H9 (cell line): ENCODE measurements around the gene GPHN. TPM values are rescaled to one million over a fixed set of nuclear protein-coding genes. Genes with fewer than 3 reads are reported as not detected.
"Not testable (repeated sequence)": the region's sequence is repeated elsewhere in the genome, so short reads cannot be mapped to it uniquely, and the experiment has no call there.

Experiments used
- DNase-seq: peaks from one replicate; pipeline ENCODE4 v3.0.0-alpha.2; 2017
- H2AFZ ChIP-seq: one replicate; pipeline ENCODE4 v1.6.1; 2013; ENCODE audit warnings: mild to moderate bottlenecking, low read length, control low read depth, moderate library complexity
- H2AK5ac ChIP-seq: 2 replicates; pipeline ENCODE4 v1.6.1; 2013; ENCODE audit warnings: low read length, control low read depth, mixed read lengths; ENCODE audit not compliant: insufficient read length
- H2BK120ac ChIP-seq: one replicate; pipeline ENCODE4 v1.6.1; 2013; ENCODE audit warnings: low read depth, mild to moderate bottlenecking, low read length, control low read depth, inconsistent platforms; ENCODE audit not compliant: poor library complexity, severe bottlenecking
- H2BK12ac ChIP-seq: 2 replicates; pipeline ENCODE4 v1.6.1; 2013; ENCODE audit warnings: low read length, control low read depth, mixed read lengths, low read depth; ENCODE audit not compliant: insufficient read length
- H2BK15ac ChIP-seq: 2 replicates; pipeline ENCODE4 v1.6.1; 2013; ENCODE audit warnings: low read depth, low read length, control low read depth
- H2BK20ac ChIP-seq: one replicate; pipeline ENCODE4 v1.6.1; 2013; ENCODE audit warnings: low read depth, mild to moderate bottlenecking, low read length, control low read depth, inconsistent platforms; ENCODE audit not compliant: poor library complexity, severe bottlenecking
- H2BK5ac ChIP-seq: 2 replicates; pipeline ENCODE4 v1.6.1; 2013; ENCODE audit warnings: low read length, control low read depth, mixed read lengths; ENCODE audit not compliant: insufficient read length
- H3K14ac ChIP-seq: 2 replicates; pipeline ENCODE4 v1.6.1; 2013; ENCODE audit warnings: low read length, control low read depth; ENCODE audit not compliant: insufficient read depth
- H3K18ac ChIP-seq: 2 replicates; pipeline ENCODE4 v1.6.1; 2013; ENCODE audit warnings: low read depth, mild to moderate bottlenecking, mixed read lengths, low read length, control low read depth; ENCODE audit not compliant: insufficient read length
- H3K23ac ChIP-seq: 2 replicates; pipeline ENCODE4 v1.6.1; 2013; ENCODE audit warnings: low read length, control low read depth, mixed read lengths, low read depth; ENCODE audit not compliant: insufficient read length
- H3K23me2 ChIP-seq: 2 replicates; pipeline ENCODE4 v1.6.1; 2013; ENCODE audit warnings: low read depth, mild to moderate bottlenecking, mixed read lengths, low read length, control low read depth; ENCODE audit not compliant: insufficient read length, poor library complexity, severe bottlenecking
- H3K27ac ChIP-seq: 2 replicates; pipeline ENCODE4 v1.5.1; 2013; ENCODE audit warnings: low read length, control low read depth, mixed read lengths, low read depth; ENCODE audit not compliant: insufficient read length
- H3K27me3 ChIP-seq: 2 replicates; pipeline ENCODE4 v1.6.1; 2013; ENCODE audit warnings: low read length, control low read depth, inconsistent platforms; ENCODE audit not compliant: insufficient read depth
- H3K4ac ChIP-seq: 2 replicates; pipeline ENCODE4 v1.6.1; 2013; ENCODE audit warnings: low read depth, mild to moderate bottlenecking, control low read depth, inconsistent platforms, low read length, moderate library complexity
- H3K4me1 ChIP-seq: 2 replicates; pipeline ENCODE4 v1.6.1; 2013; ENCODE audit warnings: low read length, control low read depth, inconsistent platforms; ENCODE audit not compliant: insufficient read depth
- H3K4me2 ChIP-seq: 2 replicates; pipeline ENCODE4 v1.6.1; 2013; ENCODE audit warnings: low read length, control low read depth, mixed read lengths; ENCODE audit not compliant: insufficient read length, insufficient read depth
- H3K56ac ChIP-seq: 2 replicates; pipeline ENCODE4 v1.6.1; 2013; ENCODE audit warnings: low read depth, mild to moderate bottlenecking, mixed read lengths, low read length, control low read depth; ENCODE audit not compliant: insufficient read length
- H3K79me1 ChIP-seq: 2 replicates; pipeline ENCODE4 v1.6.1; 2013; ENCODE audit warnings: low read depth, mild to moderate bottlenecking, moderate library complexity, low read length, control low read depth, inconsistent platforms; ENCODE audit not compliant: insufficient read depth, poor library complexity, severe bottlenecking
- H3K79me2 ChIP-seq: 2 replicates; pipeline ENCODE4 v1.6.1; 2013; ENCODE audit warnings: low read length, control low read depth, inconsistent platforms; ENCODE audit not compliant: insufficient read depth
- H3K9ac ChIP-seq: 2 replicates; pipeline ENCODE4 v1.6.1; 2013; ENCODE audit warnings: low read length, control low read depth, mixed read lengths; ENCODE audit not compliant: insufficient read length; ENCODE audit errors: extremely low read depth
- H3K9me3 ChIP-seq: one replicate; pipeline ENCODE4 v1.6.1; 2013; ENCODE audit warnings: low read depth, low read length, inconsistent platforms; ENCODE audit not compliant: control insufficient read depth
- H3T11ph ChIP-seq: one replicate; pipeline ENCODE4 v1.6.1; 2013; ENCODE audit warnings: mild to moderate bottlenecking, low read length, control low read depth, inconsistent platforms
- H4K20me1 ChIP-seq: one replicate; pipeline ENCODE4 v1.6.1; 2013; ENCODE audit not compliant: control insufficient read depth, insufficient read length, insufficient read depth
- H4K5ac ChIP-seq: 2 replicates; pipeline ENCODE4 v1.6.1; 2013; ENCODE audit warnings: low read depth, mild to moderate bottlenecking, mixed read lengths, low read length, control low read depth; ENCODE audit not compliant: insufficient read length
- H4K8ac ChIP-seq: replicated peaks from 2 replicates; pipeline ENCODE4 v1.6.1; 2013; ENCODE audit warnings: low read length, control low read depth, mixed read lengths, low read depth; ENCODE audit not compliant: insufficient read length
- H4K91ac ChIP-seq: 2 replicates; pipeline ENCODE4 v1.6.1; 2013; ENCODE audit warnings: low read depth, mild to moderate bottlenecking, moderate library complexity, mixed read lengths, low read length, control low read depth; ENCODE audit not compliant: insufficient read length
- H3K27ac Mint-ChIP-seq, 3 experiments: 2 replicates in 2 of 3; 3 replicates in 1 of 3; pipeline ENCODE4 v1.8.0; 2020 to 2021; ENCODE audit warnings: mixed read lengths in 3 of 3, mild to moderate bottlenecking in 1 of 3, moderate library complexity in 1 of 3
- H3K27me3 Mint-ChIP-seq: 2 replicates; pipeline ENCODE4 v1.8.0; 2021; ENCODE audit warnings: low read depth, mild to moderate bottlenecking, moderate library complexity, mixed read lengths
- H3K36me3 Mint-ChIP-seq, 3 experiments: 2 replicates in 2 of 3; 3 replicates in 1 of 3; pipeline ENCODE4 v1.8.0; 2020 to 2021; ENCODE audit warnings: low read depth in 3 of 3, mixed read lengths in 3 of 3; ENCODE audit not compliant: insufficient read depth in 1 of 3
- H3K4me1 Mint-ChIP-seq, 2 experiments: 2 replicates each; pipeline ENCODE4 v1.8.0; 2020; ENCODE audit warnings: mixed read lengths in 2 of 2
- H3K4me3 Mint-ChIP-seq, 2 experiments: 2 replicates in 1 of 2; 3 replicates in 1 of 2; pipeline ENCODE4 v1.8.0; 2020 to 2021; ENCODE audit warnings: mild to moderate bottlenecking in 2 of 2, mixed read lengths in 2 of 2, moderate library complexity in 1 of 2
- H3K9me3 Mint-ChIP-seq, 2 experiments: 2 replicates in 1 of 2; 3 replicates in 1 of 2; pipeline ENCODE4 v1.8.0; 2020; ENCODE audit warnings: mild to moderate bottlenecking in 2 of 2, mixed read lengths in 2 of 2, moderate library complexity in 1 of 2
- WGBS: extraction: QIAGEN DNeasy Blood & Tissue Kit; methylation state at CpG from one replicate; pipeline ENCODE4 v1.1.7; 2013; ENCODE audit warnings: missing lambda C conversion rate, low lambda C conversion rate, mixed read lengths; ENCODE audit not compliant: insufficient read length; ENCODE audit errors: extremely low coverage; 5-methylcytosine and 5-hydroxymethylcytosine counted together
- total RNA-seq: library from RNA; stranded (reverse); gene quantifications from 2 replicates; pipeline ENCODE4 v1.2.1, GENCODE V29; 2021

Gene GPHN
- total RNA-seq, 1 experiment from 2014 or later = 16.1 TPM

- H2BK5ac ChIP-seq, H3K23ac ChIP-seq, H3K4ac ChIP-seq, H3K4me3 Mint-ChIP-seq, H3K9ac ChIP-seq, H4K8ac ChIP-seq, H3T11ph ChIP-seq, H3K9me3 ChIP-seq, H3K27me3 Mint-ChIP-seq, H3K27ac Mint-ChIP-seq, H3K14ac ChIP-seq, H3K79me1 ChIP-seq, H3K4me1 ChIP-seq, H2AK5ac ChIP-seq, H3K27ac ChIP-seq, H2BK120ac ChIP-seq, H4K20me1 ChIP-seq, H2BK12ac ChIP-seq, H3K23me2 ChIP-seq, H2BK15ac ChIP-seq, H4K91ac ChIP-seq, H3K56ac ChIP-seq, DNase-seq, H2AFZ ChIP-seq, H3K4me2 ChIP-seq, H3K18ac ChIP-seq, H3K27me3 ChIP-seq, H4K5ac ChIP-seq, H3K79me2 ChIP-seq, H2BK20ac ChIP-seq: not testable (repeated sequence)
- H3K9me3 Mint-ChIP-seq = peaks cover 17 to 23% of the 10 kb centered on the region in 2 experiments; a peak in 4 of 5 replicates
- WGBS = no CpG with 5 or more reads among the region's 2 CpGs
- H3K36me3 Mint-ChIP-seq = peaks cover 18 to 24% (median 22%) of the 10 kb centered on the region in 3 experiments
- peaks cover 14 to 15% of the 10 kb centered on the region in 2 experiments for H3K4me1 Mint-ChIP-seq
These were observed 207.4 kb downstream of the GPHN start for GRCh38 chr14:66715313-66715712.
